A673 (cell line): ENCODE measurements around the gene MED27.

ENCODE experiments used
- EZH2 ChIP-seq: fragments of 200-600 bp; sonication (generic); IDR thresholded peaks from 2 replicates; pipeline ENCODE4 v1.6.1; 2017; ENCODE audit warnings: borderline replicate concordance, low read depth, mild to moderate bottlenecking, mixed read lengths, antibody characterized with exemption, low read length; ENCODE audit not compliant: poor library complexity, severe bottlenecking
- TF ChIP-seq, protein P1 (sequence below): fragments of 300-800, 200-600 bp; sonication (generic); conservative IDR thresholded peaks from 2 replicates; pipeline ENCODE4 v1.5.1; 2017; ENCODE audit warnings: low read depth, mild to moderate bottlenecking, antibody characterized with exemption, low read length, moderate library complexity, mixed read lengths

DNA sequence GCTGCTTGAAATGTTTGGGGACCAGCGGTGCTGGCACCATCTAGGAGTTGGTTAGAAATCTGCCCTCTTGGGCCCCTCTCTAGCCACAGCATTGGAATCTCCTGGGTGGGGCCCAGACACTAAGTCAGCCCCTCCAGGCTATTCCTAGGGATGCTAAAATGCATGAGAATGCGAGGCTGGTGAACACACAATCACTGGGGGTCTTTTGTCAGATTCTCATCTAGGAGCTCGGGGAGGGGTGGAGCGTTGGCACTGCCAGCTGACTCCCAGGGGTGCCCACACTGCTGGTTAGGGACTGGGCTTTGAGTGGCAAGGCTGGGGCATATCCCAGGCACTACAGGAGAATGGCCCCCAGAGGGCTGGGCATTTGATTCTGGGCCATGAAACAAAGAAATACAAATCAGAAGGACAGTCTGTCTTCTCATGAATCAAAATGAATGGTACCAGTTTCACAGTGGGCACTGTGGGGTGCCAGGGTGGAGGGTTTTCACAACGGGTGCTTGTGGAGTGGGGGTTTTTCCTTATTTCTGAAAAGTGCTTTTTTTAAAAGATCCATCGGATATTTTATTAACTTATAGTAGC is 212.0 kb downstream of the MED27 start:
- TF ChIP-seq, protein P1, sequence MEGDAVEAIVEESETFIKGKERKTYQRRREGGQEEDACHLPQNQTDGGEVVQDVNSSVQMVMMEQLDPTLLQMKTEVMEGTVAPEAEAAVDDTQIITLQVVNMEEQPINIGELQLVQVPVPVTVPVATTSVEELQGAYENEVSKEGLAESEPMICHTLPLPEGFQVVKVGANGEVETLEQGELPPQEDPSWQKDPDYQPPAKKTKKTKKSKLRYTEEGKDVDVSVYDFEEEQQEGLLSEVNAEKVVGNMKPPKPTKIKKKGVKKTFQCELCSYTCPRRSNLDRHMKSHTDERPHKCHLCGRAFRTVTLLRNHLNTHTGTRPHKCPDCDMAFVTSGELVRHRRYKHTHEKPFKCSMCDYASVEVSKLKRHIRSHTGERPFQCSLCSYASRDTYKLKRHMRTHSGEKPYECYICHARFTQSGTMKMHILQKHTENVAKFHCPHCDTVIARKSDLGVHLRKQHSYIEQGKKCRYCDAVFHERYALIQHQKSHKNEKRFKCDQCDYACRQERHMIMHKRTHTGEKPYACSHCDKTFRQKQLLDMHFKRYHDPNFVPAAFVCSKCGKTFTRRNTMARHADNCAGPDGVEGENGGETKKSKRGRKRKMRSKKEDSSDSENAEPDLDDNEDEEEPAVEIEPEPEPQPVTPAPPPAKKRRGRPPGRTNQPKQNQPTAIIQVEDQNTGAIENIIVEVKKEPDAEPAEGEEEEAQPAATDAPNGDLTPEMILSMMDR = no peak
- TF ChIP-seq EZH2 = no peak
